ENCODE data around the gene SWSAP1.

Gene SWSAP1

DNA sequence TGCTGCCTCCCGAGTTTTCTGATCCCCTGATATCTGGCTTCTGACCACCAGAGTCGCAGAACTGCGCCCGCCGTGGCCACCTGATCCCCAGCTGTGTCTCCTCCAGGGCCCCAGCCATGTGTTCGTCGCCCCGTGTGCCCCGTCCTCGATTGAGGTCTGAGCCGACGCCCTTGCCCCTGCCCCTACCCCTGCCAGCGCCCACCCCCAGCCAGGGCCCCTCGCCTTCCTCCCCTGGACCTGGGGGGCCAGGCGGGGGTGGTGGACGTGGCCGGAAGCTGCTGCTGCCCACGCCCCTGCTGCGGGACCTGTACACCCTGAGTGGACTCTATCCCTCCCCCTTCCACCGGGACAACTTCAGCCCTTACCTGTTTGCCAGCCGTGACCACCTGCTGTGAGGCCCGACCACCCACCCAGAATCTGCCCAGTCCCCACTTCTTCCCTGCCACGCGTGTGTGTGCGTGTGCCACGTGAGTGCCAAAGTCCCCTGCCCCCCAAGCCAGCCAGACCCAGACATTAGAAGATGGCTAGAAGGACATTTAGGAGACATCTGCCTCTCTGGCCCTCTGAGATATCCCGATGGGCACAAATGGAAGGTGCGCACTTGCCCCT lies 10.1 kb upstream of the SWSAP1 start:
- TF ChIP-seq REST (IDR thresholded peaks at IDR 0.05; ENCODE audit: low read depth) (no peak), YY1 (IDR thresholded peaks at IDR 0.05; ENCODE audit: low read depth) (no peak), MAX (IDR thresholded peaks at IDR 0.05) (no peak), CREB1 (IDR thresholded peaks at IDR 0.05; ENCODE audit: low read depth) (no peak), TEAD4 (IDR thresholded peaks at IDR 0.05) (no peak), FOXM1 (IDR thresholded peaks at IDR 0.05; ENCODE audit: borderline replicate concordance, low read depth) (no peak), RAD21 (IDR thresholded peaks at IDR 0.05; ENCODE audit: low read depth) (no peak), ZBTB7A (IDR thresholded peaks at IDR 0.05; ENCODE audit: low read depth) (no peak), TAF1 (IDR thresholded peaks at IDR 0.05; ENCODE audit: low read depth) (no peak), EP300 (IDR thresholded peaks at IDR 0.05; ENCODE audit: borderline replicate concordance) (no peak), CEBPB (IDR thresholded peaks at IDR 0.05) (no peak), TCF12 (IDR thresholded peaks at IDR 0.05; ENCODE audit: low read depth) (no peak), EGR1 (IDR thresholded peaks at IDR 0.05) (no peak), NFIC (IDR thresholded peaks at IDR 0.05) (no peak)
- TF ChIP-seq, protein P1, sequence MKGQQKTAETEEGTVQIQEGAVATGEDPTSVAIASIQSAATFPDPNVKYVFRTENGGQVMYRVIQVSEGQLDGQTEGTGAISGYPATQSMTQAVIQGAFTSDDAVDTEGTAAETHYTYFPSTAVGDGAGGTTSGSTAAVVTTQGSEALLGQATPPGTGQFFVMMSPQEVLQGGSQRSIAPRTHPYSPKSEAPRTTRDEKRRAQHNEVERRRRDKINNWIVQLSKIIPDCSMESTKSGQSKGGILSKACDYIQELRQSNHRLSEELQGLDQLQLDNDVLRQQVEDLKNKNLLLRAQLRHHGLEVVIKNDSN (IDR thresholded peaks at IDR 0.05): no peak

DNA sequence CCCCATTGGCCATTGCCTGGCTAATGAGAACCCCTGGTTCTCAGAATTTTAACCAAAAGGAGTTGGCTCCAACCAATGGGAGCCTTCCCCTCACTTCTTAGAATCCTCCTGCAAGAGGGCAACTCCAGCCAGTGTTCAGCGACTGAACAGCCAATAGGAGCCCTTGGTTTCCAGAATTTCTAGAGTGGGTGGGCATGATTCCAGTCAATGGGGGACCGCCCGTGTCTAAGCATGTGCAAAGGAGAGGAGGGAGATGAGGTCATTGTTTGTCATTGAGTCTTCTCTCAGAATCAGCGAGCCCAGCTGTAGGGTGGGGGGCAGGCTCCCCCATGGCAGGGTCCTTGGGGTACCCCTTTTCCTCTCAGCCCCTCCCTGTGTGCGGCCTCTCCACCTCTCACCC lies 9.5 kb upstream of the SWSAP1 start:
- TF ChIP-seq, protein P1 (IDR thresholded peaks at IDR 0.05): no peak
- no peak for TF ChIP-seq EP300 (IDR thresholded peaks at IDR 0.05; ENCODE audit: borderline replicate concordance)
- TF ChIP-seq CREB1 (IDR thresholded peaks at IDR 0.05; ENCODE audit: low read depth): no peak
- no peak for TF ChIP-seq YY1 (IDR thresholded peaks at IDR 0.05; ENCODE audit: low read depth)
- TF ChIP-seq EGR1 (IDR thresholded peaks at IDR 0.05): no peak
- no peak for TF ChIP-seq TAF1 (IDR thresholded peaks at IDR 0.05; ENCODE audit: low read depth)
- no peak for TF ChIP-seq TEAD4 (IDR thresholded peaks at IDR 0.05)
- TF ChIP-seq CEBPB (IDR thresholded peaks at IDR 0.05): no peak
- TF ChIP-seq ZBTB7A (IDR thresholded peaks at IDR 0.05; ENCODE audit: low read depth): no peak
- TF ChIP-seq FOXM1 (IDR thresholded peaks at IDR 0.05; ENCODE audit: borderline replicate concordance, low read depth): no peak
- TF ChIP-seq MAX (IDR thresholded peaks at IDR 0.05): no peak

- TF ChIP-seq CREB1 (IDR thresholded peaks at IDR 0.05; ENCODE audit: low read depth) (no peak), ZBTB7A (IDR thresholded peaks at IDR 0.05; ENCODE audit: low read depth) (no peak), TAF1 (IDR thresholded peaks at IDR 0.05; ENCODE audit: low read depth) (no peak), NFIC (IDR thresholded peaks at IDR 0.05) (no peak), TEAD4 (IDR thresholded peaks at IDR 0.05) (no peak)
- TF ChIP-seq, protein P1 (IDR thresholded peaks at IDR 0.05): no peak
Observed at GRCh38 chr19:11365557-11366117, 8.8 kb upstream of the SWSAP1 start.

- TF ChIP-seq, protein P1 (IDR thresholded peaks at IDR 0.05): no peak
- TF ChIP-seq YY1 (IDR thresholded peaks at IDR 0.05; ENCODE audit: low read depth) (no peak), CEBPB (IDR thresholded peaks at IDR 0.05) (no peak), FOXM1 (IDR thresholded peaks at IDR 0.05; ENCODE audit: borderline replicate concordance, low read depth) (no peak), NFIC (IDR thresholded peaks at IDR 0.05) (no peak), TEAD4 (IDR thresholded peaks at IDR 0.05) (no peak), EP300 (IDR thresholded peaks at IDR 0.05; ENCODE audit: borderline replicate concordance) (no peak), TCF12 (IDR thresholded peaks at IDR 0.05; ENCODE audit: low read depth) (no peak), REST (IDR thresholded peaks at IDR 0.05; ENCODE audit: low read depth) (no peak), EGR1 (IDR thresholded peaks at IDR 0.05) (no peak), CREB1 (IDR thresholded peaks at IDR 0.05; ENCODE audit: low read depth) (no peak)
Observed at GRCh38 chr19:11367528-11367927, 6.9 kb upstream of the SWSAP1 start.

- TF ChIP-seq MAX (IDR thresholded peaks at IDR 0.05) (no peak), CREB1 (IDR thresholded peaks at IDR 0.05; ENCODE audit: low read depth) (no peak), FOXM1 (IDR thresholded peaks at IDR 0.05; ENCODE audit: borderline replicate concordance, low read depth) (no peak), YY1 (IDR thresholded peaks at IDR 0.05; ENCODE audit: low read depth) (no peak), REST (IDR thresholded peaks at IDR 0.05; ENCODE audit: low read depth) (no peak), RAD21 (IDR thresholded peaks at IDR 0.05; ENCODE audit: low read depth) (no peak), TCF12 (IDR thresholded peaks at IDR 0.05; ENCODE audit: low read depth) (no peak), CEBPB (IDR thresholded peaks at IDR 0.05) (no peak), EP300 (IDR thresholded peaks at IDR 0.05; ENCODE audit: borderline replicate concordance) (no peak), EGR1 (IDR thresholded peaks at IDR 0.05) (no peak), NFIC (IDR thresholded peaks at IDR 0.05) (no peak)
- TF ChIP-seq, protein P1 (IDR thresholded peaks at IDR 0.05): no peak
Observed at GRCh38 chr19:11370744-11371143, 3.7 kb upstream of the SWSAP1 start.
